HEK293 (cell line): ENCODE measurements around the gene SLC6A4.

Source experiments
- CTCF ChIA-PET: fragments of 350-600 bp; formaldehyde crosslinking; extraction: SDS; loops from one replicate; lab custom pipeline; 2021; ENCODE audit warnings: antibody characterized with exemption; lab: Yijun Ruan, JAX
- POLR2A ChIA-PET: fragments of 300-600 bp; formaldehyde crosslinking; extraction: SDS; loops from one replicate; lab custom pipeline; 2020; ENCODE audit warnings: antibody characterized with exemption, inconsistent platforms; lab: Yijun Ruan, JAX
- H3K27ac ChIP-seq: fragments of 200-500 bp; sonication (Bioruptor generic); 2 replicates; pipeline ENCODE4 v1.5.1; 2014; ENCODE audit warnings: low read depth, low read length, control low read depth, inconsistent platforms; ENCODE audit errors: extremely low read depth
- H3K36me3 ChIP-seq, 2 experiments: fragments of 200-500 bp in 1 of 2; sonication (Bioruptor generic) in 1 of 2; 1 replicate in 1 of 2; 2 replicates in 1 of 2; pipeline ENCODE4 v1.5.1; 2014 to 2017; ENCODE audit warnings: inconsistent platforms in 2 of 2, low read length in 2 of 2; ENCODE audit not compliant: control insufficient read depth in 2 of 2, insufficient read depth in 1 of 2
- H3K4me1 ChIP-seq: fragments of 200-500 bp; sonication (Bioruptor generic); 2 replicates; pipeline ENCODE4 v1.5.1; 2014; ENCODE audit warnings: mild to moderate bottlenecking, low read length, inconsistent platforms; ENCODE audit not compliant: control insufficient read depth, insufficient read depth
- H3K4me3 ChIP-seq: 2 replicates; pipeline ENCODE4 v1.5.1; 2011; ENCODE audit warnings: low read depth, mild to moderate bottlenecking, control low read depth, low read length, moderate library complexity
- H3K9me3 ChIP-seq: fragments of 200-500 bp; sonication (Bioruptor generic); 2 replicates; pipeline ENCODE4 v1.5.1; 2014; ENCODE audit warnings: low read depth, low read length, inconsistent platforms; ENCODE audit not compliant: control insufficient read depth, insufficient read depth
- BCL6B ChIP-seq: fragments of 450-650 bp; formaldehyde crosslinking; IDR thresholded peaks from 2 replicates; pipeline ENCODE4 v1.5.1; 2017; ENCODE audit warnings: missing biosample characterization, missing genetic modification characterization
- EGR2 ChIP-seq: fragments of 450-650 bp; formaldehyde crosslinking; IDR thresholded peaks from 2 replicates; pipeline ENCODE4 v1.5.1; 2016; ENCODE audit warnings: low read depth, missing biosample characterization, missing genetic modification characterization
- KLF16 ChIP-seq: fragments of 450-650 bp; formaldehyde crosslinking; IDR thresholded peaks from 2 replicates; pipeline ENCODE4 v1.5.1; 2017; ENCODE audit warnings: missing biosample characterization, missing genetic modification characterization
- KLF9 ChIP-seq: fragments of 450-650 bp; formaldehyde crosslinking; IDR thresholded peaks from 2 replicates; pipeline ENCODE4 v1.5.1; 2016; ENCODE audit warnings: missing biosample characterization, missing genetic modification characterization, low read depth
- MYNN ChIP-seq: fragments of 450-650 bp; formaldehyde crosslinking; IDR thresholded peaks from 2 replicates; pipeline ENCODE4 v1.5.1; 2016; ENCODE audit warnings: missing biosample characterization, missing genetic modification characterization, borderline replicate concordance
- SALL2 ChIP-seq: fragments of 450-650 bp; formaldehyde crosslinking; IDR thresholded peaks from 2 replicates; pipeline ENCODE4 v1.5.0; 2017; ENCODE audit warnings: missing biosample characterization, mild to moderate bottlenecking, missing genetic modification characterization, borderline replicate concordance
- SCRT1 ChIP-seq: fragments of 450-650 bp; formaldehyde crosslinking; IDR thresholded peaks from 2 replicates; pipeline ENCODE4 v1.5.1; 2016; ENCODE audit warnings: missing biosample characterization, missing genetic modification characterization, borderline replicate concordance
- ZBTB26 ChIP-seq: fragments of 450-650 bp; formaldehyde crosslinking; optimal IDR thresholded peaks from 2 replicates; pipeline ENCODE3; 2016; ENCODE audit warnings: missing biosample characterization, mild to moderate bottlenecking, missing genetic modification characterization
- ZBTB6 ChIP-seq: fragments of 450-650 bp; formaldehyde crosslinking; IDR thresholded peaks from 2 replicates; pipeline ENCODE4 v1.5.1; 2017; ENCODE audit warnings: missing biosample characterization, missing genetic modification characterization
- ZIC2 ChIP-seq: fragments of 450-650 bp; formaldehyde crosslinking; IDR thresholded peaks from 2 replicates; pipeline ENCODE4 v1.5.1; 2016; ENCODE audit warnings: missing biosample characterization, missing genetic modification characterization
- ZNF121 ChIP-seq: fragments of 450-650 bp; formaldehyde crosslinking; IDR thresholded peaks from 2 replicates; pipeline ENCODE4 v1.5.1; 2016; ENCODE audit warnings: missing biosample characterization, missing genetic modification characterization
- ZNF239 ChIP-seq: fragments of 450-650 bp; formaldehyde crosslinking; IDR thresholded peaks from 2 replicates; pipeline ENCODE4 v1.5.1; 2016; ENCODE audit warnings: missing biosample characterization, missing genetic modification characterization
- ZNF37A ChIP-seq: fragments of 450-650 bp; IDR thresholded peaks from 2 replicates; pipeline ENCODE4 v1.5.1; 2018; ENCODE audit warnings: missing biosample characterization, missing genetic modification characterization
- ZNF394 ChIP-seq: fragments of 450-650 bp; formaldehyde crosslinking; IDR thresholded peaks from 2 replicates; pipeline ENCODE4 v1.5.1; 2016; ENCODE audit warnings: missing biosample characterization, missing genetic modification characterization, mild to moderate bottlenecking, moderate library complexity, borderline replicate concordance
- ZNF433 ChIP-seq: fragments of 450-650 bp; formaldehyde crosslinking; IDR thresholded peaks from 2 replicates; pipeline ENCODE4 v1.5.1; 2016; ENCODE audit warnings: missing biosample characterization, missing genetic modification characterization, low read depth
- ZNF561 ChIP-seq: fragments of 450-650 bp; IDR thresholded peaks from 2 replicates; pipeline ENCODE4 v1.5.1; 2018; ENCODE audit warnings: missing biosample characterization, missing genetic modification characterization, borderline replicate concordance
- ZNF585B ChIP-seq: fragments of 450-650 bp; formaldehyde crosslinking; IDR thresholded peaks from 2 replicates; pipeline ENCODE4 v1.5.1; 2016; ENCODE audit warnings: missing biosample characterization, missing genetic modification characterization
- ZNF654 ChIP-seq: fragments of 450-650 bp; formaldehyde crosslinking; IDR thresholded peaks from 2 replicates; pipeline ENCODE4 v1.5.1; 2016; ENCODE audit warnings: low read depth, missing biosample characterization, missing genetic modification characterization
- ZNF658 ChIP-seq: fragments of 450-650 bp; formaldehyde crosslinking; IDR thresholded peaks from 2 replicates; pipeline ENCODE4; 2016; ENCODE audit warnings: missing biosample characterization, missing genetic modification characterization
- ZNF707 ChIP-seq: fragments of 450-650 bp; formaldehyde crosslinking; IDR thresholded peaks from 2 replicates; pipeline ENCODE4 v1.5.1; 2016; ENCODE audit warnings: missing biosample characterization, missing genetic modification characterization
- ZNF791 ChIP-seq: fragments of 450-650 bp; formaldehyde crosslinking; IDR thresholded peaks from 2 replicates; pipeline ENCODE4 v1.5.1; 2016; ENCODE audit warnings: missing biosample characterization, missing genetic modification characterization
- ZNF830 ChIP-seq: fragments of 450-650 bp; IDR thresholded peaks from 2 replicates; pipeline ENCODE4 v1.5.0; 2018; ENCODE audit warnings: missing biosample characterization, missing genetic modification characterization, low read depth, mild to moderate bottlenecking, moderate library complexity

SLC6A4 gene

GRCh38 chr17:30219833-30220232 lies 15.7 kb downstream of the SLC6A4 start:
- no peaks in the 10 kb centered on the region for H3K4me1 ChIP-seq
- no peaks in the 10 kb centered on the region for H3K9me3 ChIP-seq
- no peak overlapping the region for H3K27ac ChIP-seq
- H3K4me3 ChIP-seq: no peak overlapping the region
- TF ChIP-seq ZNF707: no peak
- POLR2A ChIA-PET: no interaction called here
- no peaks in the 10 kb centered on the region for H3K36me3 ChIP-seq
- CTCF ChIA-PET: interaction anchor here (0.6 kb wide), 1 partner anchor 26 kb away, joined by 3 read pairs; no protein-coding TSS in a partner anchor

GRCh38 chr17:30219315-30219714 lies 16.2 kb downstream of the SLC6A4 start:
- H3K4me1 ChIP-seq: no peaks in the 10 kb centered on the region
- CTCF ChIA-PET: interaction anchor here (0.6 kb wide), 1 partner anchor 27 kb away, joined by 3 read pairs; no protein-coding TSS in a partner anchor
- H3K4me3 ChIP-seq: no peak overlapping the region
- no peaks in the 10 kb centered on the region for H3K36me3 ChIP-seq
- POLR2A ChIA-PET: no interaction called here
- no peak for TF ChIP-seq ZNF654 (tag by site-specific recombination)
- TF ChIP-seq ZNF658 (tag by site-specific recombination): no peak
- TF ChIP-seq KLF16 (tag by site-specific recombination): no peak
- no peak for TF ChIP-seq MYNN (tag by site-specific recombination)
- TF ChIP-seq KLF9: no peak
- no peak for TF ChIP-seq ZIC2 (tag by site-specific recombination)
- TF ChIP-seq SALL2: no peak
- no peak for TF ChIP-seq EGR2 (tag by site-specific recombination)
- TF ChIP-seq ZNF791 (tag by site-specific recombination): no peak
- TF ChIP-seq SCRT1 (tag by site-specific recombination): no peak
- no peak for TF ChIP-seq ZNF830
- TF ChIP-seq ZNF121 (tag by site-specific recombination): no peak
- TF ChIP-seq ZNF394 (tag by site-specific recombination): no peak
- no peak for TF ChIP-seq ZNF37A
- no peak for TF ChIP-seq ZNF585B (tag by site-specific recombination)
- no peak for TF ChIP-seq BCL6B (tag by site-specific recombination)
- no peak for TF ChIP-seq ZBTB26 (tag by site-specific recombination)
- no peak for TF ChIP-seq ZNF561 (tag by site-specific recombination)
- TF ChIP-seq, all 188 proteins: peak for 0
- H3K9me3 ChIP-seq: no peaks in the 10 kb centered on the region
- H3K27ac ChIP-seq: no peak overlapping the region

- CTCF ChIA-PET: no interaction called here
Measured at GRCh38 chr17:30218799-30219198, 16.7 kb downstream of the SLC6A4 start.

More at GRCh38 chr17:30218799-30219198, 16.7 kb downstream of the SLC6A4 start:
- Histone ChIP-seq H3K27ac (no peak overlapping the region), H3K4me1 (no peaks in the 10 kb centered on the region), H3K9me3 (no peaks in the 10 kb centered on the region), H3K4me3 (no peak overlapping the region), H3K36me3 (no peaks in the 10 kb centered on the region)
- TF ChIP-seq ZIC2 (tag by site-specific recombination): peak; percentile 65
- TF ChIP-seq ZNF433: no peak
- TF ChIP-seq ZNF239: no peak
- TF ChIP-seq ZBTB6: no peak
- POLR2A ChIA-PET: no interaction called here
